Neural cell (in vitro differentiated cells): ENCODE measurements around the gene IMPA2. TPM values are rescaled to one million over a fixed set of nuclear protein-coding genes. Genes with fewer than 3 reads are reported as not detected.
"Not testable (repeated sequence)": the region's sequence is repeated elsewhere in the genome, so short reads cannot be mapped to it uniquely, and the experiment has no call there.

Experiments used
- H2AFZ ChIP-seq: fragments of 200-600, 300-800 bp; sonication (generic), shearing (Covaris generic); 2 replicates; pipeline ENCODE4 v1.6.0; 2014; ENCODE audit warnings: low read depth, mild to moderate bottlenecking, antibody characterized with exemption, low read length, moderate library complexity
- H3F3A ChIP-seq: fragments of 200-600 bp; shearing (Covaris generic); 2 replicates; pipeline ENCODE4 v1.6.1; 2016; ENCODE audit warnings: mild to moderate bottlenecking, moderate library complexity, mixed read lengths, antibody characterized with exemption, low read length; ENCODE audit not compliant: insufficient read depth, poor library complexity, severe bottlenecking
- H3K27ac ChIP-seq: fragments of 200-600, 300-800 bp; sonication (generic), shearing (Covaris generic); 2 replicates; pipeline ENCODE4 v1.5.1; 2014; ENCODE audit warnings: mild to moderate bottlenecking, low read length, moderate library complexity
- H3K27me3 ChIP-seq: fragments of 300-800, 200-600 bp; sonication (generic), shearing (Covaris generic); 2 replicates; pipeline ENCODE4 v1.6.0; 2014; ENCODE audit warnings: mild to moderate bottlenecking, low read depth, low read length, moderate library complexity; ENCODE audit not compliant: insufficient read depth
- H3K36me3 ChIP-seq: fragments of 300-800, 200-600 bp; sonication (generic), shearing (Covaris generic); 2 replicates; pipeline ENCODE4 v1.5.1; 2014; ENCODE audit warnings: mild to moderate bottlenecking, antibody characterized with exemption, low read length, moderate library complexity; ENCODE audit not compliant: insufficient read depth
- H3K4me2 ChIP-seq: fragments of 300-800, 200-600 bp; sonication (generic), shearing (Covaris generic); 2 replicates; pipeline ENCODE4 v1.6.0; 2014; ENCODE audit warnings: mild to moderate bottlenecking, low read length
- H3K4me3 ChIP-seq: fragments of 300-800, 200-600 bp; sonication (generic), shearing (Covaris generic); 2 replicates; pipeline ENCODE4 v1.5.1; 2014; ENCODE audit warnings: mild to moderate bottlenecking, low read length, moderate library complexity
- H3K79me2 ChIP-seq: fragments of 200-600 bp; shearing (Covaris generic); replicated peaks from 2 replicates; pipeline ENCODE4 v1.6.0; 2014; ENCODE audit warnings: mild to moderate bottlenecking, low read length, moderate library complexity; ENCODE audit not compliant: insufficient read depth
- H3K9ac ChIP-seq: fragments of 300-800, 200-600 bp; sonication (generic), shearing (Covaris generic); 2 replicates; pipeline ENCODE4 v1.6.1; 2016; ENCODE audit warnings: mild to moderate bottlenecking, low read length, mixed read lengths
- H3K9me2 ChIP-seq: fragments of 200-600 bp; shearing (Covaris generic); 2 replicates; pipeline ENCODE4 v1.6.1; 2016; ENCODE audit warnings: mild to moderate bottlenecking, low read length, mixed read lengths; ENCODE audit not compliant: insufficient read depth
- H3K9me3 ChIP-seq: fragments of 200-600, 300-800 bp; sonication (generic), shearing (Covaris generic); 2 replicates; pipeline ENCODE4 v1.6.1; 2016; ENCODE audit warnings: mild to moderate bottlenecking, mixed run types, low read length, moderate library complexity, mixed read lengths
- H4K20me1 ChIP-seq: fragments of 200-600 bp; shearing (Covaris generic); 2 replicates; pipeline ENCODE4 v1.6.1; 2016; ENCODE audit warnings: mild to moderate bottlenecking, mixed run types; ENCODE audit not compliant: insufficient read depth
- CTCF ChIP-seq: fragments of 450-650 bp; IDR thresholded peaks from 2 replicates; pipeline ENCODE4 v1.5.1; 2014; ENCODE audit warnings: antibody characterized with exemption, mild to moderate bottlenecking, moderate library complexity; ENCODE audit not compliant: poor library complexity, severe bottlenecking
- EP300 ChIP-seq: fragments of 450-650 bp; conservative IDR thresholded peaks from 2 replicates; pipeline ENCODE4 v1.6.1; 2014; ENCODE audit warnings: antibody characterized with exemption, mild to moderate bottlenecking, moderate library complexity; ENCODE audit not compliant: poor library complexity, severe bottlenecking
- EZH2 ChIP-seq: fragments of 200-600, 300-800 bp; shearing (Covaris generic), sonication (generic); IDR thresholded peaks from 2 replicates; pipeline ENCODE4 v1.6.1; 2014; ENCODE audit warnings: antibody characterized with exemption, low read length, borderline replicate concordance, mild to moderate bottlenecking; ENCODE audit not compliant: insufficient read depth, poor library complexity, severe bottlenecking
- MXI1 ChIP-seq: fragments of 450-650 bp; conservative IDR thresholded peaks from 2 replicates; pipeline ENCODE4 v1.6.1; 2014; ENCODE audit warnings: antibody characterized with exemption, mild to moderate bottlenecking; ENCODE audit not compliant: poor library complexity, severe bottlenecking
- POLR2AphosphoS5 ChIP-seq: IDR thresholded peaks from 2 replicates; pipeline ENCODE4 v1.6.1; 2012
- REST ChIP-seq: IDR thresholded peaks from 2 replicates; pipeline ENCODE4 v1.6.1; 2012; ENCODE audit warnings: borderline replicate concordance
- SMC3 ChIP-seq: fragments of 450-650 bp; conservative IDR thresholded peaks from 2 replicates; pipeline ENCODE4 v1.6.1; 2014; ENCODE audit warnings: antibody characterized with exemption, mild to moderate bottlenecking, moderate library complexity; ENCODE audit not compliant: poor library complexity
- TAF1 ChIP-seq: IDR thresholded peaks from 2 replicates; pipeline ENCODE4 v1.6.1; 2012; ENCODE audit warnings: low read depth
- polyA plus RNA-seq: library from polyadenylated mRNA; depleted of rRNA; stranded (reverse); fragments of >200 nt; gene quantifications from 2 replicates; pipeline ENCODE4 v1.2.3, GENCODE V29; 2014

Gene IMPA2
- polyA plus RNA-seq, 1 donor from 2014 or later: 2.7 TPM

GRCh38 chr18:11945834-11946659, 35.3 kb upstream of the IMPA2 start:
- H3K4me2 ChIP-seq, H4K20me1 ChIP-seq, H3F3A ChIP-seq, H3K9ac ChIP-seq, H3K27ac ChIP-seq, H3K36me3 ChIP-seq, H3K79me2 ChIP-seq, H3K9me2 ChIP-seq, H3K4me3 ChIP-seq, H2AFZ ChIP-seq, H3K9me3 ChIP-seq, H3K27me3 ChIP-seq: not testable (repeated sequence)

- no peaks in the 10 kb centered on the region for H3F3A ChIP-seq
- no peak overlapping the region for H3K27ac ChIP-seq
- no peaks in the 10 kb centered on the region for H3K9me2 ChIP-seq
- H3K9me3 ChIP-seq: no peaks in the 10 kb centered on the region
- H4K20me1 ChIP-seq: no peaks in the 10 kb centered on the region
- H2AFZ ChIP-seq: no peak overlapping the region
- peaks cover 2% of the 10 kb centered on the region for H3K27me3 ChIP-seq
- H3K36me3 ChIP-seq: no peaks in the 10 kb centered on the region
- no peak overlapping the region for H3K4me3 ChIP-seq
- no peaks in the 10 kb centered on the region for H3K79me2 ChIP-seq
- H3K9ac ChIP-seq: no peak overlapping the region
- no peak overlapping the region for H3K4me2 ChIP-seq
- no peak for TF ChIP-seq MXI1
- TF ChIP-seq CTCF: no peak
- TF ChIP-seq POLR2AphosphoS5: no peak
- TF ChIP-seq EP300: no peak
- TF ChIP-seq SMC3: no peak
- no peak for TF ChIP-seq EZH2
- TF ChIP-seq TAF1: no peak
Measured at GRCh38 chr18:11946756-11947155, 34.6 kb upstream of the IMPA2 start.

- Histone ChIP-seq H2AFZ (no peak overlapping the region), H3K36me3 (no peaks in the 10 kb centered on the region), H3F3A (no peaks in the 10 kb centered on the region), H3K9me3 (no peaks in the 10 kb centered on the region), H3K4me2 (no peak overlapping the region), H3K79me2 (no peaks in the 10 kb centered on the region), H3K4me3 (no peak overlapping the region), H3K9me2 (no peaks in the 10 kb centered on the region), H3K9ac (no peak overlapping the region), H4K20me1 (no peaks in the 10 kb centered on the region), H3K27ac (no peak overlapping the region), H3K27me3 (peaks cover 2% of the 10 kb centered on the region)
- no peak for TF ChIP-seq POLR2AphosphoS5
- no peak for TF ChIP-seq REST
Measured at GRCh38 chr18:11947214-11948191, 33.8 kb upstream of the IMPA2 start.
